Mesendoderm (in vitro differentiated cells): ENCODE measurements around the gene MCIDAS.
A peak's percentile ranks its signal among the peaks of the same experiment; 100 is the strongest.

Experiments used
- DNase-seq: peaks from one replicate; pipeline ENCODE4 v3.0.0; 2013
- H2AK5ac ChIP-seq: 2 replicates; pipeline ENCODE4 v1.6.1; 2013; ENCODE audit warnings: low read length, inconsistent platforms
- H2BK120ac ChIP-seq: 2 replicates; pipeline ENCODE4 v1.6.1; 2013; ENCODE audit warnings: low read depth, mild to moderate bottlenecking, low read length, moderate library complexity, mixed read lengths
- H2BK15ac ChIP-seq: replicated peaks from 2 replicates; pipeline ENCODE4 v1.6.1; 2013; ENCODE audit warnings: low read depth, mild to moderate bottlenecking, moderate library complexity
- H2BK5ac ChIP-seq: 2 replicates; pipeline ENCODE4 v1.6.1; 2013; ENCODE audit warnings: low read length, inconsistent platforms
- H3K18ac ChIP-seq: 2 replicates; pipeline ENCODE4 v1.6.1; 2013; ENCODE audit warnings: mild to moderate bottlenecking, low read length, mixed read lengths
- H3K23ac ChIP-seq: one replicate; pipeline ENCODE4 v1.6.1; 2013; ENCODE audit warnings: low read length
- H3K27ac ChIP-seq: 2 replicates; pipeline ENCODE4 v1.5.1; 2013; ENCODE audit warnings: low read depth, mild to moderate bottlenecking, inconsistent platforms, low read length, moderate library complexity
- H3K27me3 ChIP-seq: 2 replicates; pipeline ENCODE4 v1.6.1; 2013; ENCODE audit warnings: low read length, control low read depth, mild to moderate bottlenecking, inconsistent platforms; ENCODE audit not compliant: insufficient read depth, poor library complexity
- H3K36me3 ChIP-seq: 2 replicates; pipeline ENCODE4 v1.6.1; 2013; ENCODE audit warnings: low read length, inconsistent platforms; ENCODE audit not compliant: control insufficient read depth, insufficient read depth
- H3K4ac ChIP-seq: one replicate; pipeline ENCODE4 v1.6.1; 2013; ENCODE audit warnings: low read depth, mild to moderate bottlenecking, low read length, moderate library complexity
- H3K4me1 ChIP-seq: 2 replicates; pipeline ENCODE4 v1.6.1; 2013; ENCODE audit warnings: low read depth, low read length, inconsistent platforms; ENCODE audit not compliant: control insufficient read depth
- H3K4me2 ChIP-seq: 2 replicates; pipeline ENCODE4 v1.6.1; 2013; ENCODE audit warnings: low read length
- H3K4me3 ChIP-seq: 2 replicates; pipeline ENCODE4 v1.5.1; 2013; ENCODE audit warnings: mild to moderate bottlenecking, low read length
- H3K56ac ChIP-seq: one replicate; pipeline ENCODE4 v1.6.1; 2013; ENCODE audit warnings: low read length
- H3K79me1 ChIP-seq: 2 replicates; pipeline ENCODE4 v1.6.1; 2013; ENCODE audit warnings: low read length, inconsistent platforms
- H3K79me2 ChIP-seq: 2 replicates; pipeline ENCODE4 v1.6.1; 2013; ENCODE audit warnings: mild to moderate bottlenecking, low read length; ENCODE audit not compliant: control insufficient read depth, insufficient read depth
- H3K9ac ChIP-seq: 2 replicates; pipeline ENCODE4 v1.6.1; 2013; ENCODE audit warnings: low read length, inconsistent platforms
- H4K5ac ChIP-seq: one replicate; pipeline ENCODE4 v1.6.1; 2013; ENCODE audit warnings: low read length
- H4K8ac ChIP-seq: one replicate; pipeline ENCODE4 v1.6.1; 2013; ENCODE audit warnings: low read depth, mild to moderate bottlenecking, control low read depth, low read length, moderate library complexity
- WGBS: extraction: QIAGEN DNeasy Blood & Tissue Kit; methylation state at CpG from one replicate; pipeline ENCODE4 v1.1.7; 2013; ENCODE audit warnings: low lambda C conversion rate, missing lambda C conversion rate; ENCODE audit not compliant: insufficient coverage; ENCODE audit errors: extremely low coverage; 5-methylcytosine and 5-hydroxymethylcytosine counted together

Gene MCIDAS

DNA sequence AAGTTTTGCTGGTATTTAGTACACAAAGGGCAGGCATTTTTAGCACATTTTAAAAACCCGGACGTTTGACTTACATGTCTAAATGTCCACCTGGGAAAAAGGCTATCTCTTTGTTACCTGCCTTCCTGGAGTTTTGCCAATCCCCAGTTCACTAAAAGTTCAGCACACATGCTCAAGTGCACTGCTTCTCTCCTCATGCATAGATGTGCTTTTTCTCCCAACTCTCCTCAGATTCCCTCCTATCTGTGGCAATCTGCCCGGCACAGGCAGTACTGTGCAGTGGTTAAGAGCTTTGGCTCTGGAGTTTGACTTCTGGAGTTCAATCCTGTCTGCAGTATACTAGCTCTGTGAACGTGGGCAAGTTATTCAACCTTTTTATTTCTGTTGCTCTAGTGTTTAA, 14.6 kb upstream of the MCIDAS start:
- Histone ChIP-seq H3K27ac (no peak overlapping the region), H3K9ac (no peak overlapping the region), H3K4me2 (no peak overlapping the region), H3K4ac (no peak overlapping the region), H3K79me2 (no peaks in the 10 kb centered on the region), H2BK5ac (no peak overlapping the region), H3K4me3 (no peak overlapping the region), H3K27me3 (peaks cover 2% of the 10 kb centered on the region), H2AK5ac (no peak overlapping the region), H3K56ac (no peak overlapping the region), H3K36me3 (no peaks in the 10 kb centered on the region), H3K79me1 (no peaks in the 10 kb centered on the region), H3K23ac (no peak overlapping the region), H4K5ac (no peak overlapping the region), H2BK15ac (no peak overlapping the region), H3K18ac (no peak overlapping the region), H3K4me1 (peaks cover 4% of the 10 kb centered on the region), H4K8ac (no peak overlapping the region), H2BK120ac (no peak overlapping the region)
- no peak for DNase-seq
- no CpG with 5 or more reads among the region's 4 CpGs for WGBS

- Histone ChIP-seq H2AK5ac (no peak overlapping the region), H3K27me3 (peaks cover 28% of the 10 kb centered on the region), H2BK5ac (no peak overlapping the region), H2BK120ac (no peak overlapping the region), H4K8ac (no peak overlapping the region), H3K36me3 (no peaks in the 10 kb centered on the region), H3K27ac (no peak overlapping the region), H2BK15ac (no peak overlapping the region), H3K79me2 (no peaks in the 10 kb centered on the region), H3K79me1 (no peaks in the 10 kb centered on the region), H3K4me2 (no peak overlapping the region), H3K23ac (no peak overlapping the region), H3K4ac (no peak overlapping the region), H4K5ac (no peak overlapping the region), H3K4me1 (peaks cover 6% of the 10 kb centered on the region), H3K4me3 (no peak overlapping the region), H3K18ac (no peak overlapping the region), H3K56ac (no peak overlapping the region), H3K9ac (no peak overlapping the region)
- no CpG with 5 or more reads among the region's 10 CpGs for WGBS
- no peak for DNase-seq
Measured at GRCh38 chr5:55236800-55237199, 9.7 kb upstream of the MCIDAS start.

DNA sequence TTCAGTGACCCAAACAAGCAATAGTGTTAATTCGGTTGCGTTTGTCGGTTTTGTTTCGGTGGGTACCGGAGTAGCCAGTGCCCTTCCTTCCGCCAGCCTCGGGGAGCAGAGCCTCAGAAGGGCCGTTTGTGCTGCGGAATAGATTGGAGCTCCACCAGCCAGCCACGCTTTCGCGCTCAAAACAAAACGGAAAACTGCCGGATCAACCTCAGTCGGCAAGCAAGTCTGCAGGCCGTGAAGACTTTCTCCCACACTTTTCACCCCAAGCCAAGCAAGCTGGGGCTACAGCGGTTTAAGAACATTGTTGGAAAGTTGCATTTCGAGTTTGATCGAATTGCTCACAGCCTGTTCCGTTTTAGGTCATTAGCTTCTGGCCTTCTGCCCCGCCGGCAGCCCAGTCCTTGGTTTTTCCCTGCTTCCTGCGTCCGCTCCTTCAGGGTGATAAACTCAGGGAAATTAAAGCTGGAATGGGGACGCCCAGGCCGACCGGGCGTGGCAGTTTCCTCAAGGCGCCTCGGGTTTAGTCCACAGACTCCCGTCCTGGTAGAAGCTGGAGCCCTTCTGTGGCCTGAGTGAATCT, 7.1 kb upstream of the MCIDAS start:
- peak overlapping the region; percentile 58 for H3K9ac ChIP-seq
- H2BK15ac ChIP-seq, result no peak overlapping the region
- no peak overlapping the region for H3K4ac ChIP-seq
- peak overlapping the region; percentile 69 for H3K56ac ChIP-seq
- H3K4me3 ChIP-seq, result peak overlapping the region; percentile 31
- peaks cover 51% of the 10 kb centered on the region for H3K27me3 ChIP-seq
- H3K4me2 ChIP-seq, result peak overlapping the region; percentile 85
- H2BK5ac ChIP-seq, result no peak overlapping the region
- no CpG with 5 or more reads among the region's 31 CpGs for WGBS
- H3K79me1 ChIP-seq, result no peaks in the 10 kb centered on the region
- no peak overlapping the region for H3K27ac ChIP-seq
- H3K18ac ChIP-seq, result no peak overlapping the region
- H2AK5ac ChIP-seq, result no peak overlapping the region
- peak overlapping the region; percentile 15 for H3K23ac ChIP-seq
- no peak overlapping the region for H4K5ac ChIP-seq
- peaks cover 2% of the 10 kb centered on the region for H3K4me1 ChIP-seq
- no peaks in the 10 kb centered on the region for H3K36me3 ChIP-seq
- no peak overlapping the region for H2BK120ac ChIP-seq
- H4K8ac ChIP-seq, result no peak overlapping the region
- no peaks in the 10 kb centered on the region for H3K79me2 ChIP-seq
- peak; percentile 51 for DNase-seq

DNA sequence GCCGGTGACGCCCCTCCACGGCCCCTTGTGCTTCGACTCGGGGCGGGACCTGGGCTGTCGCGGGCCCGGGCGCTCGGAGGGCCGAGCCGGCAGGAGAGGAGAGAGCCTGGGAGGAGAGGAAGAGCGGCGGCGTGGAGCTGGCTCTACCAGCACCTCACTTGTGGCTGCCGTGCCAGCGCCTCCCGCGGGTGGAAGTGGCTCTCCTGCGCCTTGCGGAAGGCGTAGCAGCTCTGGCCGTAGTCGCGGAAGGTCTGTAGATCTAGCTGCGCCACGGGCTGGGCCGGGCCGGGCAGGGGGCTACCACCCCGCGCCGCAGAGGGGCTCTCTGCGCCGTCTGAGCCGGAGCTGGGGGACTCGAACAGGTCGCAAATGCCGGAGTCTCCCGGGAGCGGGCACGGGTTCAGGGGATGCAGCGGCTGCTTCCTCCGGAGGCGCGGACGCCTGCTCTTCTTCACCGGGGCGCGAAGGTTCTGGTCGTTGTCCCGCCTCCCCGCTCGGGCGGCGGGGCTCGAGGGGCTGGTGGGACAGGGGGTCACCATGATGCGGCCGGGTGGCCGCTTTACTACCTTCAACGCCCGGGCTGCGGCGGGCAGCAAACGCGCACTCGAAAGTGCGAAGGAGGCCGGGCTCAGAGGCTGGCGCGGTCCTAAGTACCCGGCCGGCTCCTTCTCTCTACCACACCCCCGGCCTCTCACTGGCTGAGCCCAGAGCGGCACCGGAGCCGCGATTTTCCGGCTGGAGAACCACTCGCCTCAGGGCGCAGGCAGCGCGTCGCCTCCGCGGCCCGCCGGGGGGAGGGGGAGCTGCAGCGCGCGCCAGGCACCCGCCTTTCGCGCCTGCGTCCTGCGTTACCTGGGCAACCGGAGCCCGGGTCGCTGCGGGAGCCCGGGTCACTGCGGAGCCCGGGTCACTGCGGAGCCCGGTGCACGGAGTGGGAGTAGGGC, 6.1 kb upstream of the MCIDAS start, which contains the start of gene CCNO:
TSS of gene CCNO (minus strand) at position 624 of the 944 bp plus-strand sequence. CDS start at position 539, 85 bp downstream.
- H4K8ac ChIP-seq, result no peak within 1 kb of the TSS
- no peaks in the 10 kb centered on the region for H3K79me1 ChIP-seq
- no peak within 1 kb of the TSS for H3K4ac ChIP-seq
- H3K4me2 ChIP-seq, result peak within 1 kb of the TSS; percentile 85
- no peak within 1 kb of the TSS for H2AK5ac ChIP-seq
- H2BK5ac ChIP-seq, result no peak within 1 kb of the TSS
- H3K4me3 ChIP-seq, result peak within 1 kb of the TSS; percentile 31
- H2BK15ac ChIP-seq, result no peak within 1 kb of the TSS
- H3K18ac ChIP-seq, result no peak within 1 kb of the TSS
- H2BK120ac ChIP-seq, result no peak within 1 kb of the TSS
- peak within 1 kb of the TSS; percentile 58 for H3K9ac ChIP-seq
- peaks cover 61% of the 10 kb centered on the region for H3K27me3 ChIP-seq
- no CpG with 5 or more reads among the region's 106 CpGs for WGBS
- DNase-seq, result peak; percentile 90
- H3K36me3 ChIP-seq, result no peaks in the 10 kb centered on the region
- no peak within 1 kb of the TSS for H4K5ac ChIP-seq
- H3K56ac ChIP-seq, result peak within 1 kb of the TSS; percentile 69
- peak within 1 kb of the TSS; percentile 15 for H3K23ac ChIP-seq
- H3K79me2 ChIP-seq, result no peaks in the 10 kb centered on the region
- H3K27ac ChIP-seq, result no peak within 1 kb of the TSS
- peaks cover 2% of the 10 kb centered on the region for H3K4me1 ChIP-seq

DNA sequence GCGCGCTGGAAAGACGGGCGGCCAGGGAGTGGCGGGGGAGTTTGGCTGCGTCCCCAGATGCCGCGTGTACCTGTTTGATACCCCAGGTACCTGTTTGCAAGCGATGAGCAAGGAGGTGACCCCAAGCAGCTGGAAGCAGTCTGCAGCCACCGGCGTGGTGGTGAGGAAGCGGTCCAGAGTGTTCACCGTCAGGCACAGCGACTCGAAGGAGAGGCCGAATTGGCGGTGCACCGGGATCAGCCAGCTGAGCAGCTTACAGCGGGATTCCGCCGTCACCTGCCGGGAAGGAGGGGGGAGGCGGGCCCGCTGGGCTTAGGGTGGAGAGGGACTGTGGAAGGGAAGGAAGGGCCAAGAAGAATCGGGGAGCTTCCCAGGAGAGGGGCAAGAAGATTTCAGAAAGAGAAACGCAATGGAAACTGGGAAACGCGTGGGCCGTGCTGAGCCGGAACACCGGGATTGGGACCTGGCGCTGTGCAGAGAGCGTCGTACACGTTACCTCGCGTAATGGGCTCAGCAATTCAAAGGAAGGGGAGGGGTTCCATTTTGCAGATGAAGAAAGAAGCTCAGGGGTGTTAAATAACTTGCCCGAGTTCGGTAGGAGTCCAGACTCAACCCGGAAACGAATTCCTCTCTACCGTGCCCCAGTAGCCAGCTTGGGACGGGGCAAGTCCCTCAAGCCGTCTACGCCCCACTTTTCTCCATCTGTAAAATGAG, 5.3 kb upstream of the MCIDAS start:
- Histone ChIP-seq H2BK5ac (no peak overlapping the region), H3K23ac (peak overlapping the region; percentile 6), H3K18ac (no peak overlapping the region), H3K79me2 (no peaks in the 10 kb centered on the region), H3K4me1 (peaks cover 4% of the 10 kb centered on the region), H3K4me2 (peak overlapping the region; percentile 85), H2AK5ac (no peak overlapping the region), H4K5ac (no peak overlapping the region), H2BK120ac (no peak overlapping the region), H3K4ac (no peak overlapping the region), H3K56ac (peak overlapping the region; percentile 65), H3K9ac (peak overlapping the region; percentile 26), H3K27me3 (peaks cover 69% of the 10 kb centered on the region), H3K36me3 (no peaks in the 10 kb centered on the region), H4K8ac (no peak overlapping the region), H3K4me3 (peak overlapping the region; percentile 23), H2BK15ac (no peak overlapping the region), H3K27ac (no peak overlapping the region), H3K79me1 (no peaks in the 10 kb centered on the region)
- no CpG with 5 or more reads among the region's 45 CpGs for WGBS
- peak; percentile 49 for DNase-seq
